Stimulated activated CD8-positive, alpha-beta memory T cell treated with anti-CD3 and anti-CD28 coated beads, Interleukin-4, amount 100 ng/mL, for 24 hours (primary cell): ENCODE results near the gene SNX9.
"Not testable (repeated sequence)": the region's sequence is repeated elsewhere in the genome, so short reads cannot be mapped to it uniquely, and the experiment has no call there.

ENCODE experiments used
- DNase-seq: peaks from one replicate; pipeline ENCODE4 v3.0.0-alpha.2; 2020; ENCODE audit warnings: low read depth

The SNX9 gene

GRCh38 chr6:157887892-157888291 lies 64.8 kb downstream of the SNX9 start:
- no peak for DNase-seq

DNA sequence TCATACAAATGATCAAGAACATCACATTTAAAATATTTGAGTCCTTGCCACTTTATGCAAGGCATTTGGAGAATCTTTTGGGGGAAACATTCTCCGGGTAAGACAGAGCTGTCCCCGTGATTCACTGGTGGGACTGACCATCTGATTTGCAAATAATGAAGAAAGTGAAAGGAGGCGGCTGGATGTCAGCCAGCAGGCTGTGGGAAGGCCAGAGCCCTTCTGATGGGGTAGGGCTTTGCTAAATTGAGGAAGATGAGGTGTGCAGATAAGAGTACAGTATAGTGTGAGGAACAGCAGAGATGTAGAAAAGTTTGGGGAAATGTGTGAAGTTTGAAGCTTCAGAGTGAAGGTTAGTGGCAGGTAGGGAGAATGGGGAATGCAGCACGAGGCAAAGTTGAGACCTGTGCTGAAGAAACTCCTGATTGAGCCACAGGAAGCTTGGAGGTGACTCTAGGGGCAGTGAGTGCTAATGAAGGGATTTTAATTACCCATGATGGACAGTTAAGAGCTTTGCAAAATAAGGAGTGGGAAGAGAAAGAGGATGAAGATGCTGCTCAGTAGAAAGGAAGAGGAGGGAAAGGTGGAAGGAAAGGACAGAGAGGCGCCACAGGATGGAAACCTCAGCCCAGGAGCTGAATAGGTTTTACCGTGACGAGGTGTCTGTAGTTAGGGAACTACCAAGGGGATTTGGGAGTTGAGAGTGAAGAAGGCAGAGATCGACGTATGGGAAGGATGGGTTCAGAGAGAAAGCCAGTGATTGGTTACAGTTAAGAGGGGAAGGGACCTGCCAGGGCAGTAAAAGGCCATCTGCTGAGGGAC lies 68.7 kb downstream of the SNX9 start:
- DNase-seq: no peak

- no peak for DNase-seq
These were observed 69.4 kb downstream of the SNX9 start for GRCh38 chr6:157892363-157892877.

- no peak for DNase-seq
These were observed 70.2 kb downstream of the SNX9 start for GRCh38 chr6:157893238-157893637.

DNA sequence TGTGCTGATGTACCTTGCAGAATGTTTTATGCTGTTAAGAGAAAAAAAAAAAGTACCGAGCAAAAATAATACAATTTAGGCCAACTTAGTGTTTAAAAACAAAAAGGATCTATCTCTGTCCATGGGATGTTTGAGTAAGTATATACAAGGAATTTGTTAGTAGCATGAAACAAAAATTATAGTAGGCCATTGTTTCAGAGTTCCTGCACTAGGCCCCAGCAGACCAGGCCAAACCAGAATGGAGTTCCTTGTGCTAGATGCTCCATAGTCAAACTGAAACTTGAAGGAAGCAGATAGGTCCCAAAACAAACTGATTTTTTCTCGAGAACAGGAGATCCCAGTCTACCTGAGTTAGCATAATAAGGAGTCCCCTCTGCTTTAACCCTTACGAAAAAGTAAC lies 72.5 kb downstream of the SNX9 start:
- DNase-seq: no peak

GRCh38 chr6:157896932-157897331 lies 73.9 kb downstream of the SNX9 start:
- DNase-seq: no peak

DNA sequence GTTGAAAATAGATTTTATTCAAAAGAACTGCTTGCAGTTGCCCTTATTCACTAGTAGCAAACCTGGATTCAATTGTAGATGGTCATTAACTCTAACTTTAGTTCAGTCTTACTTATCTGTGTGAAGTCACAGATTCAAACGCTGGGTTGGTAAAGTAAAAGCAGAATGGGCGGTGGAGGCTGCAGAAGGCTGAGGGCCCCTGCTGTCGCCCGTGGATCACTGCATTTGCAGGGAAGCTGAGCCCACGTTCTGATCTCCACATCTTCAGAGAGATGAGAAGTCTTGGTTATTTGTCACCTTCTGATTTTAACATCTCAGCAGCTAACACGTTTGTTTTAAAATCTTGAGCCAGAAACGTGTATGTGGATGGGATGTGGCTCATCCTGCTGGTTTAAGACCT lies 75.1 kb downstream of the SNX9 start:
- DNase-seq: no peak

DNA sequence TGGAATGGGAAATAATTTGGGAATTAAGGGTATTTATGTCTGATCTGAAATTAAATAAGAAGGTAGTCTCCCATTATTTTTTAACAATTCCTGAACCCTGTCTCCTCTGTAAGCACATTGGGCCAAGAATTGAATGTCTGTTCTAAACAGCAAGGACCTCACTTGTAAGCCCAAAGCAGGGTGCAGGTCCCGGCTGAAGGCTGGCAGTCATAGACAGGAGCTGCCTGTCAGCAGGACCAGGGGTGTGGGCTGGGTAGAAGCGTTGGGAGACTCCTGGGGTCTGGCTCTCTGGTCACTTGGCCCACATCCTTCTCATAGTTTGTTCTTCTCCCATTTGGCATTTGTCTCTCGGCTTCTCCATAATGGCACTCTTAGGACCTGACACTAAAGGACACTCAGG lies 75.6 kb downstream of the SNX9 start:
- DNase-seq: no peak

- DNase-seq: not testable (repeated sequence)
These were observed 77.2 kb downstream of the SNX9 start for GRCh38 chr6:157900262-157900661.

GRCh38 chr6:157900751-157901150 lies 77.7 kb downstream of the SNX9 start:
- not testable (repeated sequence) for DNase-seq

- no peak for DNase-seq
These were observed 82.0 kb downstream of the SNX9 start for GRCh38 chr6:157904999-157905398.

DNA sequence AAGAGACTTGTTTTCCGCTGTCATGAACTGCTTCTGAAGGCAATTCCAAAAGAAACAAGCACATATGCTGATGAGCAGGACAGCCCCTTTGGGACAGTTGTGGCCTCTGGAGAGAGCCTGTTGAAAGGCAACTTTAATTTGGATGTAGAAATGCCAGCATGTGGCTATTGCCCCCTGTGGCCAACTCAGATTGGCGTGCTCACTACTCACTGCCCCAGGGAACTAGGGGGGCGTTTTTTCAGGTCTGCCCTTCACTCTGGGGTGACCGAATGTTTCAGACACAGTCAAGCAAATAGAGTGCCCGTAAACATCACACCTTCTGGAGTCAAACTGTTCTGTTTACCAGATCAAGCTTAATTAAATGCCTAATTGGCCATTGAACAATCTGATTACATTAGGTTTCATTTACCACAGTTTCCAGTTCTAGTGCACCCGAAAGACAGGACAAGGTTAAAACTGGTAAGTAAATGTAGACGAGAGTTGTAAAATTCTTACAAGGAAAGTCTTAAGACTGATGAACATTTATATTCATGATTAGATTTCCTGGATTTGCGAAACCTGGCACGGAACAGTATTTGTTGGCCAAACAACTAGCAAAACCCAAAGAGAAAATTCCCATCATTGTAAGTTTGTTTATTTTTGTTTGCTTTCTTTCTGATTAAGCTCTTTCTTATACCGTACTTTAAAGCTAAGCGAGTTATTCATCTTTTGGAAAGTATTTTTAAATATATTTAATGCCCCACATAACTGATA lies 82.7 kb downstream of the SNX9 start:
- no peak for DNase-seq

GRCh38 chr6:157906537-157907061 lies 83.6 kb downstream of the SNX9 start:
- DNase-seq: no peak

GRCh38 chr6:157907651-157908050 lies 84.6 kb downstream of the SNX9 start:
- no peak for DNase-seq

DNA sequence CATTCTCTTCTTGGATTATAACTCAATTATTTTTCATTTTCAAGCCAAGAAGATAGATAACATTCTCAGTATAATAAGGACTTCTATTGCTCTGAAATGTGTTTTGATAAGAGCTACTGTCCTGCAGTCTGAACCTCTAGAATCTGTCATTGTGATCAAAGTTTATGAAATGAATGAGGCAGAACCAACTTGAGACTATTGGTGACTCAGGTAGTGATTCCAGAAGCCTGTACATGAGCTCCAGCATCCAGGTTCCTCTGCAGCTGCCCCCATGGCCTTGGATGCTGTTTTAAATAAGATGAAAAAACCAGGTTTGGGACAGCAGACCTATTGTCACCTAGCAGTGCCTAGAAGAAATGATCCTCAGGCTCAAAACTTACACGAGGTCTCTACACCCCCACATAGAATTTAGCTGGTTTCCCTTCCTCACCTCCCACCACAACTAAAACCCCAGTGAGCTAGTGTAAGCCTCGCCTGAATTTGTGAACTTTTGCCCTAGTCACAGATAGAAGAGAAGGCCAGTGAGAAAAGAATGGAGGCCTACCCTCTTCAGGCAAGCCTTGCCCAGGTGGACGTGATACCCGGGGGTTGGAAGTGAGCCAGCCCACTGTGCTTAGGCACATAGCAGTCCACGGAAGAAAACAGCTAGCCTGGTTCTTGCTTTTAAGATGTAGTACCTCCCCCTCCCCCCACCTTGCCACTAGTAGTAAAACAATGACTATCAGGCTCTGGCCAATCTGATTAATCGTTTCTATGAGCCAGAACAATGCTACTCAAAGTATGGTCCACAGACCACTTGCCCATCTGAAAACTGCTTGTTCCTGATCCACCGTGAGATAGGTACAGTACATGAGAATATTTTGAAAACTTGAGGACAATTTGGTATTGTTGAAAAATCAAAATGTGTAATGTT lies 85.6 kb downstream of the SNX9 start:
- DNase-seq: no peak

- no peak for DNase-seq
These were observed 86.2 kb downstream of the SNX9 start for GRCh38 chr6:157909282-157909664.

GRCh38 chr6:157911278-157911677 lies 88.2 kb downstream of the SNX9 start:
- no peak for DNase-seq

DNA sequence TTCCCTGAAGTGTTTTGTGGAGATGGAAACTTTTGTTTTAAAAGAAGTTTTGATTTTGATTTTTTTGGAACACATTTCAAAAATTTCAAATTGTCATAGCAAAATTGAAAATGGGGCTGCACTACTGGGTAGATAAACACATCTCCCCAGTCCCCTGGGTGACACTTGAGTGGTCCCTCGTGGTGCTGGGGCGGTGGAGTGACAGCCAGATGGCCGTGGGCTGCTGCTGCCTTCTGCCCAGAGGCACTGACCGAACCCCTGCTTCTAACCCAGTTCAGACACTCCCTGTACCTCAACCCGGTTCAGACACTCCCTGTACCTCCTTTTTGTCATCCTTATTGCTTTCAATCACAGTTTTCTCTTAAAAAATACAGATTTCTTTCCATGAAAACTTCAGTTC lies 88.7 kb downstream of the SNX9 start:
- no peak for DNase-seq

- no peak for DNase-seq
These were observed 89.3 kb downstream of the SNX9 start for GRCh38 chr6:157912326-157912725.

GRCh38 chr6:157921685-157922367 lies 98.8 kb downstream of the SNX9 start:
- DNase-seq: no peak

- no peak for DNase-seq
These were observed 102.7 kb downstream of the SNX9 start for GRCh38 chr6:157925771-157926170.
